OCI-LY3 (cell line): ENCODE data around the gene FCER2.
A peak's percentile ranks its signal among the peaks of the same experiment; 100 is the strongest.

ENCODE experiments used
- H2AFZ ChIP-seq: fragments of 200-600, 300-600 bp; shearing (Covaris generic); 2 replicates; pipeline ENCODE4 v1.6.0; 2014; ENCODE audit warnings: antibody characterized with exemption, low read depth, low read length
- H3K27ac ChIP-seq: fragments of 200-600, 300-600 bp; sonication (generic); 2 replicates; pipeline ENCODE4 v1.5.1; 2014; ENCODE audit warnings: mild to moderate bottlenecking, low read length, moderate library complexity, mixed read lengths
- H3K27me3 ChIP-seq: fragments of 200-600, 300-600 bp; sonication (generic); 2 replicates; pipeline ENCODE4 v1.6.1; 2014; ENCODE audit warnings: low read depth, low read length, mixed read lengths
- H3K36me3 ChIP-seq: fragments of 200-600, 300-600 bp; sonication (generic); replicated peaks from 2 replicates; pipeline ENCODE3; 2014; ENCODE audit warnings: low read depth, low read length, mixed read lengths
- H3K4me1 ChIP-seq: fragments of 300-600, 200-600 bp; sonication (generic); 2 replicates; pipeline ENCODE4 v1.6.1; 2014; ENCODE audit warnings: low read length, mixed read lengths
- H3K4me2 ChIP-seq: fragments of 200-600, 300-600 bp; sonication (generic); 2 replicates; pipeline ENCODE4 v1.6.1; 2014; ENCODE audit warnings: low read length, mixed read lengths
- H3K4me3 ChIP-seq: fragments of 300-600, 200-600 bp; sonication (generic); 2 replicates; pipeline ENCODE4 v1.5.1; 2014; ENCODE audit warnings: antibody characterized with exemption, mild to moderate bottlenecking, low read length, moderate library complexity
- H3K79me2 ChIP-seq: fragments of 300-600, 200-600 bp; shearing (Covaris generic); 2 replicates; pipeline ENCODE4 v1.6.1; 2014; ENCODE audit warnings: mild to moderate bottlenecking, low read length, mixed read lengths
- H3K9ac ChIP-seq: fragments of 300-600, 200-600 bp; shearing (Covaris generic); 2 replicates; pipeline ENCODE4 v1.6.0; 2014; ENCODE audit warnings: mild to moderate bottlenecking, low read length, moderate library complexity
- H3K9me3 ChIP-seq: fragments of 200-600, 300-600 bp; shearing (Covaris generic); 2 replicates; pipeline ENCODE4 v1.6.1; 2014; ENCODE audit warnings: low read length, mixed read lengths; ENCODE audit not compliant: insufficient read depth
- H4K20me1 ChIP-seq: fragments of 200-600, 300-600 bp; sonication (generic); 2 replicates; pipeline ENCODE4 v1.6.1; 2016; ENCODE audit warnings: low read length, mixed read lengths; ENCODE audit not compliant: insufficient read depth
- EZH2phosphoT487 ChIP-seq: fragments of 200-600 bp; shearing (Covaris generic); IDR thresholded peaks from 2 replicates; pipeline ENCODE4 v1.6.1; 2018; ENCODE audit warnings: antibody characterized with exemption, mixed run types, low read depth
- TF ChIP-seq, protein P1 (sequence below): fragments of 200-600, 300-600 bp; sonication (generic); IDR thresholded peaks from 2 replicates; pipeline ENCODE4 v1.5.1; 2014; ENCODE audit warnings: antibody characterized with exemption, low read length, low read depth

FCER2 gene

GRCh38 chr19:7648265-7649014 is 53.5 kb downstream of the FCER2 start:
- TF ChIP-seq, protein P1, sequence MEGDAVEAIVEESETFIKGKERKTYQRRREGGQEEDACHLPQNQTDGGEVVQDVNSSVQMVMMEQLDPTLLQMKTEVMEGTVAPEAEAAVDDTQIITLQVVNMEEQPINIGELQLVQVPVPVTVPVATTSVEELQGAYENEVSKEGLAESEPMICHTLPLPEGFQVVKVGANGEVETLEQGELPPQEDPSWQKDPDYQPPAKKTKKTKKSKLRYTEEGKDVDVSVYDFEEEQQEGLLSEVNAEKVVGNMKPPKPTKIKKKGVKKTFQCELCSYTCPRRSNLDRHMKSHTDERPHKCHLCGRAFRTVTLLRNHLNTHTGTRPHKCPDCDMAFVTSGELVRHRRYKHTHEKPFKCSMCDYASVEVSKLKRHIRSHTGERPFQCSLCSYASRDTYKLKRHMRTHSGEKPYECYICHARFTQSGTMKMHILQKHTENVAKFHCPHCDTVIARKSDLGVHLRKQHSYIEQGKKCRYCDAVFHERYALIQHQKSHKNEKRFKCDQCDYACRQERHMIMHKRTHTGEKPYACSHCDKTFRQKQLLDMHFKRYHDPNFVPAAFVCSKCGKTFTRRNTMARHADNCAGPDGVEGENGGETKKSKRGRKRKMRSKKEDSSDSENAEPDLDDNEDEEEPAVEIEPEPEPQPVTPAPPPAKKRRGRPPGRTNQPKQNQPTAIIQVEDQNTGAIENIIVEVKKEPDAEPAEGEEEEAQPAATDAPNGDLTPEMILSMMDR: no peak
- TF ChIP-seq EZH2phosphoT487: no peak
- Histone ChIP-seq H3K9ac (no peak overlapping the region), H2AFZ (no peak overlapping the region), H3K27me3 (0 out of 2 replicates have a peak, but pooled peaks cover 3% of the 10 kb centered on the region), H3K9me3 (no peaks in the 10 kb centered on the region), H3K79me2 (no peaks in the 10 kb centered on the region), H3K4me3 (no peak overlapping the region), H3K4me1 (peaks cover 28% of the 10 kb centered on the region), H3K4me2 (no peak overlapping the region), H3K36me3 (peaks cover 19% of the 10 kb centered on the region), H4K20me1 (no peaks in the 10 kb centered on the region), H3K27ac (no peak overlapping the region)

- no peak for TF ChIP-seq EZH2phosphoT487
- TF ChIP-seq, protein P1: no peak
- no peak overlapping the region for H3K27ac ChIP-seq
- H3K4me2 ChIP-seq: no peak overlapping the region
These were observed 54.8 kb downstream of the FCER2 start for GRCh38 chr19:7647156-7647555.

DNA sequence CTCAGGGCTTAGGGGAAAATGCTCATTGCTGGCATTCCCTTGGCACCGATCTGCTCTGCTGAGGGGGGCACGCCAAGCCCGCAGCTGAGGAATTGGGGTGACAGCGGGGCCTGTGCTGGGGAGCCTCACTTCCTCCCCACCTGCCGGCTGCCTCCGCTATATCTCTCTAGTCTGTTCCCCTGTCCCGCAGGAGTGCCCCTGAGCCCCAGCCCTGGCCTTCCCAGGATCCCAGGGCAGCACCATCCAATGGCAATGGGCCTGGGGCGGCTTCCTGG is 55.6 kb downstream of the FCER2 start:
- Histone ChIP-seq H3K27me3 (0 out of 2 replicates have a peak, but pooled peaks cover 3% of the 10 kb centered on the region), H3K27ac (peak overlapping the region; percentile 74), H3K4me3 (peak overlapping the region; percentile 77), H3K36me3 (peaks cover 19% of the 10 kb centered on the region), H3K9ac (peak overlapping the region; percentile 78), H3K79me2 (no peaks in the 10 kb centered on the region), H2AFZ (no peak overlapping the region), H3K4me1 (peaks cover 26% of the 10 kb centered on the region), H3K9me3 (no peaks in the 10 kb centered on the region), H4K20me1 (no peaks in the 10 kb centered on the region), H3K4me2 (peak overlapping the region; percentile 76)
- no peak for TF ChIP-seq EZH2phosphoT487
- TF ChIP-seq, protein P1: no peak

More at GRCh38 chr19:7647156-7647555, 54.8 kb downstream of the FCER2 start:
- no peak overlapping the region for H3K4me3 ChIP-seq
- H2AFZ ChIP-seq: no peak overlapping the region
- H3K9ac ChIP-seq: no peak overlapping the region
- H3K9me3 ChIP-seq: no peaks in the 10 kb centered on the region
- H4K20me1 ChIP-seq: no peaks in the 10 kb centered on the region
- peaks cover 19% of the 10 kb centered on the region for H3K36me3 ChIP-seq
- peaks cover 26% of the 10 kb centered on the region for H3K4me1 ChIP-seq
- no peaks in the 10 kb centered on the region for H3K79me2 ChIP-seq
- 0 out of 2 replicates have a peak, but pooled peaks cover 3% of the 10 kb centered on the region for H3K27me3 ChIP-seq

- Histone ChIP-seq H3K27me3 (0 out of 2 replicates have a peak, but pooled peaks cover 1% of the 10 kb centered on the region), H3K9me3 (no peaks in the 10 kb centered on the region), H3K27ac (peak overlapping the region; percentile 74), H3K4me1 (peaks cover 26% of the 10 kb centered on the region), H3K4me2 (peak overlapping the region; percentile 76), H3K9ac (peak overlapping the region; percentile 78), H2AFZ (no peak overlapping the region), H3K36me3 (peaks cover 19% of the 10 kb centered on the region), H3K79me2 (no peaks in the 10 kb centered on the region), H3K4me3 (peak overlapping the region; percentile 77), H4K20me1 (no peaks in the 10 kb centered on the region)
- TF ChIP-seq EZH2phosphoT487: no peak
- TF ChIP-seq, protein P1: no peak
These were observed 56.1 kb downstream of the FCER2 start for GRCh38 chr19:7645656-7646425.
